Measurements from ENCODE around the gene SEC16A. TPM values are rescaled to one million over a fixed set of nuclear protein-coding genes. Genes with fewer than 3 reads are reported as not detected.

SEC16A gene
- total RNA-seq, 1 experiment from 2014 or later = 56.4 TPM

DNA sequence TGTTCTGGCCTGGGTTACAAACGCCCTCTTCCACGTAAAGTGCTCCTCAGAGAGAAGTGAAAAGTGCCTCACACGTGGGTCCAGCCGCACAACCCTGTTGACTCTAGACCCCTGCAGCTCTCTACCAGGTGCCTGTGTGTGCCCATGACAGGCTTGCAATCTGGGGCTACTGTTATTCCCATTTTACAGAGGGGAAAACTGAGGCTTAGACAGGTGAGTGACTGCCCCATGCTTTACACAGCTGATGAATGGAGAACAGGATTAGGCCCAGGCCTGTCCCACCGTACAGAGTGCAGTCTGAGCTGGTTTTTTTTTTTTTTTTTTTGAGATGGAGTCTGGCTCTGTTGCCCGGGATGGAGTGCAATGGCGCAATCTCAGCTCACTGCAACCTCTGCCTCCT lies 37.0 kb downstream of the SEC16A start:
- Histone ChIP-seq H3T11ph (ENCODE audit: low read length) (no peak overlapping the region), H3K27ac (ENCODE audit: insufficient read length, low read depth, low read length) (no peak overlapping the region), H3K14ac (ENCODE audit: insufficient read depth, low read length) (no peak overlapping the region), H3K4ac (ENCODE audit: low read depth, low read length) (no peak overlapping the region), H2BK15ac (ENCODE audit: low read depth, low read length) (no peak overlapping the region), H2AK5ac (ENCODE audit: insufficient read length, low read length) (no peak overlapping the region), H4K20me1 (ENCODE audit: control insufficient read depth, insufficient read depth, insufficient read length) (peaks cover 2% of the 10 kb centered on the region), H4K91ac (ENCODE audit: insufficient read length, low read depth, low read length) (no peak overlapping the region), H3K9me3 (ENCODE audit: control insufficient read depth, low read depth, low read length) (no peaks in the 10 kb centered on the region), H3K4me1 (ENCODE audit: insufficient read depth, low read length) (no peaks in the 10 kb centered on the region), H2BK120ac (ENCODE audit: low read depth, low read length, poor library complexity, severe bottlenecking) (no peak overlapping the region), H3K79me2 (ENCODE audit: insufficient read depth, low read length) (no peaks in the 10 kb centered on the region), H3K4me2 (ENCODE audit: insufficient read depth, insufficient read length, low read length) (no peak overlapping the region), H3K79me1 (ENCODE audit: insufficient read depth, low read depth, low read length, poor library complexity, severe bottlenecking) (no peaks in the 10 kb centered on the region), H4K8ac (replicated peaks; ENCODE audit: insufficient read length, low read depth, low read length) (no peak overlapping the region), H3K18ac (ENCODE audit: insufficient read length, low read depth, low read length) (no peak overlapping the region), H4K5ac (ENCODE audit: insufficient read length, low read depth, low read length) (no peak overlapping the region), H3K23ac (ENCODE audit: insufficient read length, low read depth, low read length) (no peak overlapping the region), H3K9ac (ENCODE audit: extremely low read depth, insufficient read length, low read length) (no peak overlapping the region), H2BK12ac (ENCODE audit: insufficient read length, low read depth, low read length) (no peak overlapping the region), H2BK5ac (ENCODE audit: insufficient read length, low read length) (no peak overlapping the region), H2AFZ (ENCODE audit: low read length) (no peak overlapping the region), H3K56ac (ENCODE audit: insufficient read length, low read depth, low read length) (no peak overlapping the region), H3K27me3 (ENCODE audit: insufficient read depth, low read length) (no peaks in the 10 kb centered on the region), H2BK20ac (ENCODE audit: low read depth, low read length, poor library complexity, severe bottlenecking) (no peak overlapping the region), H3K23me2 (ENCODE audit: insufficient read length, low read depth, low read length, poor library complexity, severe bottlenecking) (no peaks in the 10 kb centered on the region)
- H3K4me3 Mint-ChIP-seq = no peak overlapping the region
- no peaks in the 10 kb centered on the region for H3K4me1 Mint-ChIP-seq
- no peaks in the 10 kb centered on the region for H3K27me3 Mint-ChIP-seq (ENCODE audit: low read depth)
- no CpG with 5 or more reads among the region's 7 CpGs for WGBS (ENCODE audit: extremely low coverage, insufficient read length, low lambda C conversion rate)
- no peaks in the 10 kb centered on the region for H3K9me3 Mint-ChIP-seq
- no peak for DNase-seq
- H3K27ac Mint-ChIP-seq = no peak overlapping the region
- H3K36me3 Mint-ChIP-seq (ENCODE audit: insufficient read depth in 1 of 3, low read depth in 3 of 3) = peaks cover 39 to 95% (median 83%) of the 10 kb centered on the region in 3 experiments; a peak in 6 of 7 replicates
- TF ChIP-seq, protein P1, sequence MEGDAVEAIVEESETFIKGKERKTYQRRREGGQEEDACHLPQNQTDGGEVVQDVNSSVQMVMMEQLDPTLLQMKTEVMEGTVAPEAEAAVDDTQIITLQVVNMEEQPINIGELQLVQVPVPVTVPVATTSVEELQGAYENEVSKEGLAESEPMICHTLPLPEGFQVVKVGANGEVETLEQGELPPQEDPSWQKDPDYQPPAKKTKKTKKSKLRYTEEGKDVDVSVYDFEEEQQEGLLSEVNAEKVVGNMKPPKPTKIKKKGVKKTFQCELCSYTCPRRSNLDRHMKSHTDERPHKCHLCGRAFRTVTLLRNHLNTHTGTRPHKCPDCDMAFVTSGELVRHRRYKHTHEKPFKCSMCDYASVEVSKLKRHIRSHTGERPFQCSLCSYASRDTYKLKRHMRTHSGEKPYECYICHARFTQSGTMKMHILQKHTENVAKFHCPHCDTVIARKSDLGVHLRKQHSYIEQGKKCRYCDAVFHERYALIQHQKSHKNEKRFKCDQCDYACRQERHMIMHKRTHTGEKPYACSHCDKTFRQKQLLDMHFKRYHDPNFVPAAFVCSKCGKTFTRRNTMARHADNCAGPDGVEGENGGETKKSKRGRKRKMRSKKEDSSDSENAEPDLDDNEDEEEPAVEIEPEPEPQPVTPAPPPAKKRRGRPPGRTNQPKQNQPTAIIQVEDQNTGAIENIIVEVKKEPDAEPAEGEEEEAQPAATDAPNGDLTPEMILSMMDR (conservative IDR thresholded peaks at IDR 0.05) = no peak
